ENCODE measurements around the gene ARHGAP22. TPM values are rescaled to one million over a fixed set of nuclear protein-coding genes. Genes with fewer than 3 reads are reported as not detected.

The ARHGAP22 gene
- polyA plus RNA-seq, 3 donors, result 1.5 to 7.8 (median 1.9) TPM

GRCh38 chr10:48536916-48537890 lies 67.7 kb downstream of the ARHGAP22 start:
- TF ChIP-seq, protein P1, sequence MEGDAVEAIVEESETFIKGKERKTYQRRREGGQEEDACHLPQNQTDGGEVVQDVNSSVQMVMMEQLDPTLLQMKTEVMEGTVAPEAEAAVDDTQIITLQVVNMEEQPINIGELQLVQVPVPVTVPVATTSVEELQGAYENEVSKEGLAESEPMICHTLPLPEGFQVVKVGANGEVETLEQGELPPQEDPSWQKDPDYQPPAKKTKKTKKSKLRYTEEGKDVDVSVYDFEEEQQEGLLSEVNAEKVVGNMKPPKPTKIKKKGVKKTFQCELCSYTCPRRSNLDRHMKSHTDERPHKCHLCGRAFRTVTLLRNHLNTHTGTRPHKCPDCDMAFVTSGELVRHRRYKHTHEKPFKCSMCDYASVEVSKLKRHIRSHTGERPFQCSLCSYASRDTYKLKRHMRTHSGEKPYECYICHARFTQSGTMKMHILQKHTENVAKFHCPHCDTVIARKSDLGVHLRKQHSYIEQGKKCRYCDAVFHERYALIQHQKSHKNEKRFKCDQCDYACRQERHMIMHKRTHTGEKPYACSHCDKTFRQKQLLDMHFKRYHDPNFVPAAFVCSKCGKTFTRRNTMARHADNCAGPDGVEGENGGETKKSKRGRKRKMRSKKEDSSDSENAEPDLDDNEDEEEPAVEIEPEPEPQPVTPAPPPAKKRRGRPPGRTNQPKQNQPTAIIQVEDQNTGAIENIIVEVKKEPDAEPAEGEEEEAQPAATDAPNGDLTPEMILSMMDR (IDR thresholded peaks at IDR 0.05), result no peak
- 92% methylated on average over 11 of the region's 13 CpGs for WGBS (ENCODE audit: insufficient coverage)
- Histone ChIP-seq H3K9me3 (replicated peaks in 1 of 2; ENCODE audit: control insufficient read depth in 1 of 2, insufficient read depth in 1 of 2, low read length in 2 of 2) (no peaks in the 10 kb centered on the region), H3K27ac (ENCODE audit: low read depth in 1 of 2, low read length in 2 of 2) (no peak overlapping the region), H2AFZ (ENCODE audit: insufficient read depth, low read depth, low read length, poor library complexity, severe bottlenecking) (no peak overlapping the region), H3K4me2 (replicated peaks; ENCODE audit: extremely low read depth, low read length, poor library complexity, severe bottlenecking) (no peak overlapping the region), H3K36me3 (replicated peaks in 1 of 2; ENCODE audit: control insufficient read depth in 1 of 2, insufficient read depth in 2 of 2, low read length in 2 of 2) (no peaks in the 10 kb centered on the region), H3K4me3 (replicated peaks in 1 of 3; ENCODE audit: low read depth in 2 of 3, low read length in 3 of 3) (no peak overlapping the region), H3K27me3 (ENCODE audit: control insufficient read depth in 2 of 2, insufficient read depth in 2 of 2, low read length in 2 of 2) (no peaks in the 10 kb centered on the region), H3K4me1 (ENCODE audit: control insufficient read depth in 1 of 2, insufficient read depth in 2 of 2, low read length in 2 of 2) (no peaks in the 10 kb centered on the region), H3K9ac (ENCODE audit: insufficient read depth, low read length, poor library complexity, severe bottlenecking) (no peak overlapping the region), H4K20me1 (ENCODE audit: insufficient read depth, low read length) (no peaks in the 10 kb centered on the region), H3K79me2 (ENCODE audit: insufficient read depth, low read length) (no peaks in the 10 kb centered on the region)
- H3K36me3 Mint-ChIP-seq, result no peaks in the 10 kb centered on the region
- DNase-seq, result no peak
- peaks cover 0 to 4% (median 2%) of the 10 kb centered on the region in 7 donors for H3K9me3 Mint-ChIP-seq
- H3K27ac Mint-ChIP-seq, result no peak overlapping the region
- intact Hi-C loops (cut with micrococcal nuclease), result no loop called here
- H3K27me3 Mint-ChIP-seq (ENCODE audit: low read depth in 3 of 3), result peaks cover 1 to 2% (median 2%) of the 10 kb centered on the region in 3 donors
- no peak overlapping the region for H3K4me3 Mint-ChIP-seq
- no peaks in the 10 kb centered on the region for H3K4me1 Mint-ChIP-seq

- Mint-ChIP-seq H3K27me3 (ENCODE audit: low read depth in 3 of 3) (peaks cover 0 to 4% (median 2%) of the 10 kb centered on the region in 3 donors), H3K4me1 (no peaks in the 10 kb centered on the region), H3K27ac (peak overlapping the region in 1 of 7 donors; percentile 46), H3K4me3 (no peak overlapping the region), H3K36me3 (no peaks in the 10 kb centered on the region), H3K9me3 (peaks cover 0 to 4% (median 2%) of the 10 kb centered on the region in 7 donors)
- H3K27me3 ChIP-seq (ENCODE audit: control insufficient read depth in 2 of 2, insufficient read depth in 2 of 2, low read length in 2 of 2), result no peaks in the 10 kb centered on the region
- no peak overlapping the region for H3K9ac ChIP-seq (ENCODE audit: insufficient read depth, low read length, poor library complexity, severe bottlenecking)
- H2AFZ ChIP-seq (ENCODE audit: insufficient read depth, low read depth, low read length, poor library complexity, severe bottlenecking), result no peak overlapping the region
- H3K9me3 ChIP-seq (replicated peaks in 1 of 2; ENCODE audit: control insufficient read depth in 1 of 2, insufficient read depth in 1 of 2, low read length in 2 of 2), result no peaks in the 10 kb centered on the region
- 100% methylated on average over 3 of the region's 3 CpGs for WGBS (ENCODE audit: insufficient coverage)
- no peaks in the 10 kb centered on the region for H3K4me1 ChIP-seq (ENCODE audit: control insufficient read depth in 1 of 2, insufficient read depth in 2 of 2, low read length in 2 of 2)
- no peak overlapping the region for H3K4me3 ChIP-seq (replicated peaks in 1 of 3; ENCODE audit: low read depth in 2 of 3, low read length in 3 of 3)
- H3K27ac ChIP-seq (ENCODE audit: low read depth in 1 of 2, low read length in 2 of 2), result no peak overlapping the region
- intact Hi-C loops (cut with micrococcal nuclease), result no loop called here
- H3K36me3 ChIP-seq (replicated peaks in 1 of 2; ENCODE audit: control insufficient read depth in 1 of 2, insufficient read depth in 2 of 2, low read length in 2 of 2), result no peaks in the 10 kb centered on the region
- no peaks in the 10 kb centered on the region for H3K79me2 ChIP-seq (ENCODE audit: insufficient read depth, low read length)
- H3K4me2 ChIP-seq (replicated peaks; ENCODE audit: extremely low read depth, low read length, poor library complexity, severe bottlenecking), result no peak overlapping the region
- H4K20me1 ChIP-seq (ENCODE audit: insufficient read depth, low read length), result no peaks in the 10 kb centered on the region
- no peak for DNase-seq
- TF ChIP-seq, protein P1 (IDR thresholded peaks at IDR 0.05), result no peak
Observed at GRCh38 chr10:48536156-48536500, 68.7 kb downstream of the ARHGAP22 start.

All from CD14-positive monocyte (primary cell).